A549 (cell line): ENCODE results near the gene COQ4. TPM values are rescaled to one million over a fixed set of nuclear protein-coding genes. Genes with fewer than 3 reads are reported as not detected.

Experiments used
- ATAC-seq, 2 experiments: fragments of 200-7000 bp in 1 of 2; fragments of >200 bp in 1 of 2; cut with Nextera tagmentation in 1 of 2; cut with Tn5 transposase in 1 of 2; 3 replicates each; pipeline versions ENCODE4 v1.8.0 to v1.9.1; 2018 to 2020; ENCODE audit warnings: mild to moderate bottlenecking in 1 of 2, moderate library complexity in 1 of 2
- CTCF ChIA-PET: fragments of 300-600 bp; sonication (Branson Sonifier 250); formaldehyde crosslinking; extraction: SDS; loops from one replicate; lab custom pipeline; 2021; ENCODE audit warnings: antibody characterized with exemption, inconsistent platforms; lab: Yijun Ruan, JAX
- POLR2A ChIA-PET: fragments of 350-600 bp; formaldehyde crosslinking; extraction: SDS; loops from one replicate; lab custom pipeline; 2021; ENCODE audit warnings: antibody characterized with exemption, inconsistent platforms; lab: Yijun Ruan, JAX
- DNase-seq, 2 experiments: peaks; one replicate each; pipeline versions ENCODE4 v3.0.0 to v3.0.0-alpha.2; 2011 to 2016; ENCODE audit warnings: low read depth in 1 of 2, low spot score in 1 of 2
- FAIRE-seq: peaks from 2 replicates; lab custom pipeline; 2011; peaks lifted over from hg19 to GRCh38; lab: Jason Lieb, UNC
- H3K27ac ChIP-seq, 2 experiments: fragments of >200 bp; sonication (Bioruptor Twin); formaldehyde crosslinking; 3 replicates each; pipeline ENCODE4 v1.5.1; 2016 to 2017
- H3K4me1 ChIP-seq: fragments of >200 bp; sonication (Bioruptor Twin); formaldehyde crosslinking; 3 replicates; pipeline ENCODE4 v1.6.1; 2016
- H3K4me2 ChIP-seq: fragments of >200 bp; sonication (Bioruptor Twin); formaldehyde crosslinking; 3 replicates; pipeline ENCODE4 v1.6.1; 2016
- H3K4me3 ChIP-seq: fragments of >200 bp; sonication (Bioruptor Twin); formaldehyde crosslinking; 3 replicates; pipeline ENCODE4 v1.5.1; 2016
- H3K9me3 ChIP-seq: fragments of >200 bp; sonication (Bioruptor Twin); formaldehyde crosslinking; 3 replicates; pipeline ENCODE4 v1.6.1; 2016
- CBX2 ChIP-seq: fragments of 200-600 bp; sonication (generic); IDR thresholded peaks from 2 replicates; pipeline ENCODE4 v1.6.1; 2016; ENCODE audit warnings: low read depth, mild to moderate bottlenecking, borderline replicate concordance
- CEBPB ChIP-seq, 2 experiments: fragments of >200 bp in 1 of 2; sonication (Bioruptor Twin) in 1 of 2; formaldehyde crosslinking in 1 of 2; IDR thresholded peaks; 2 replicates each; pipeline ENCODE4 v1.6.1; 2012 to 2016
- EP300 ChIP-seq, 2 experiments: fragments of >200 bp; sonication (Bioruptor Twin); formaldehyde crosslinking; IDR thresholded peaks; 2 replicates in 1 of 2; 3 replicates in 1 of 2; pipeline ENCODE4 v1.6.1; 2016 to 2017
- ESRRA ChIP-seq: fragments of 150-350 bp; IDR thresholded peaks from 2 replicates; pipeline ENCODE4 v1.6.1; 2014; ENCODE audit warnings: mild to moderate bottlenecking, low read length, borderline replicate concordance
- FOSL2 ChIP-seq, 2 experiments: fragments of 450-650 bp in 1 of 2; fragments of >200 bp in 1 of 2; sonication (Bioruptor Twin) in 1 of 2; formaldehyde crosslinking; IDR thresholded peaks; 2 replicates each; pipeline versions ENCODE4 v1.5.0 to v1.6.1; 2016 to 2020; ENCODE audit warnings: mild to moderate bottlenecking in 1 of 2, moderate library complexity in 1 of 2
- FOXS1 ChIP-seq: fragments of 250-450 bp; sonication (Bioruptor Pico); IDR thresholded peaks from 2 replicates; pipeline ENCODE4 v1.5.0; 2020; ENCODE audit warnings: mild to moderate bottlenecking, moderate library complexity
- GATA3 ChIP-seq: IDR thresholded peaks from 2 replicates; pipeline ENCODE4 v1.6.1; 2012; ENCODE audit warnings: borderline replicate concordance
- HDAC2 ChIP-seq: fragments of 200-600 bp; sonication (generic); IDR thresholded peaks from 2 replicates; pipeline ENCODE4 v1.6.1; 2016
- HEYL ChIP-seq: fragments of 250-450 bp; sonication (Bioruptor Pico); IDR thresholded peaks from 2 replicates; pipeline ENCODE4 v1.8.0; 2021; ENCODE audit warnings: mild to moderate bottlenecking, moderate library complexity
- HOXA7 ChIP-seq: fragments of 250-450 bp; sonication (Bioruptor Pico); IDR thresholded peaks from 2 replicates; pipeline ENCODE4 v1.5.0; 2020; ENCODE audit warnings: mild to moderate bottlenecking, moderate library complexity
- HOXB13 ChIP-seq: fragments of 250-450 bp; sonication (Bioruptor Pico); IDR thresholded peaks from 2 replicates; pipeline ENCODE4 v1.5.0; 2020; ENCODE audit warnings: low read depth, mild to moderate bottlenecking, moderate library complexity
- JUNB ChIP-seq: fragments of >200 bp; sonication (Bioruptor Twin); formaldehyde crosslinking; IDR thresholded peaks from 2 replicates; pipeline ENCODE4 v1.6.1; 2016
- KDM5A ChIP-seq: fragments of 200-600 bp; sonication (generic); IDR thresholded peaks from 2 replicates; pipeline ENCODE4 v1.6.1; 2016; ENCODE audit warnings: antibody characterized with exemption, mild to moderate bottlenecking
- MAFK ChIP-seq: fragments of 450-650 bp; IDR thresholded peaks from 2 replicates; pipeline ENCODE4 v1.6.1; 2014; ENCODE audit not compliant: partially characterized antibody
- NR3C1 ChIP-seq: fragments of >200 bp; sonication (Bioruptor Twin); formaldehyde crosslinking; IDR thresholded peaks from 3 replicates; pipeline ENCODE4 v1.6.1; 2017
- POLR2A ChIP-seq: IDR thresholded peaks from 2 replicates; pipeline ENCODE4 v1.6.1; 2012; ENCODE audit warnings: mild to moderate bottlenecking, low read length
- POLR2AphosphoS2 ChIP-seq: conservative IDR thresholded peaks from 2 replicates; pipeline ENCODE4 v1.6.1; 2012; ENCODE audit warnings: low read length, improper control_type of control experiment, inconsistent platforms
- RARB ChIP-seq: fragments of 250-450 bp; sonication (Bioruptor Pico); IDR thresholded peaks from 2 replicates; pipeline ENCODE4 v1.8.0; 2021; ENCODE audit warnings: mild to moderate bottlenecking, moderate library complexity
- SMC3 ChIP-seq: fragments of >200 bp; sonication (Bioruptor Twin); formaldehyde crosslinking; IDR thresholded peaks from 3 replicates; pipeline ENCODE4 v1.6.1; 2018; ENCODE audit warnings: inconsistent platforms
- ZFP36 ChIP-seq: fragments of 450-650 bp; IDR thresholded peaks from 2 replicates; pipeline ENCODE4 v1.6.1; 2014; ENCODE audit warnings: borderline replicate concordance; ENCODE audit not compliant: partially characterized antibody
- ZNF302 ChIP-seq: fragments of 250-450 bp; sonication (Bioruptor Pico); IDR thresholded peaks from 2 replicates; pipeline ENCODE4 v1.9.0; 2021; ENCODE audit warnings: inconsistent platforms, mild to moderate bottlenecking, moderate library complexity
- ZSCAN20 ChIP-seq: fragments of 250-450 bp; sonication (Bioruptor Pico); IDR thresholded peaks from 2 replicates; pipeline ENCODE4 v1.8.0; 2022; ENCODE audit warnings: mild to moderate bottlenecking, moderate library complexity
- WGBS: methylation state at CpG from one replicate; pipeline ENCODE4 v1.1.6; 2017; ENCODE audit errors: missing lambda C conversion rate; 5-methylcytosine and 5-hydroxymethylcytosine counted together
- polyA plus RNA-seq, 4 experiments: library from polyadenylated mRNA; depleted of rRNA in 3 of 4; stranded (reverse); fragments of >200 nt; fragmentation: RNase III in 1 of 4; extraction: RNeasy Plus Mini Kit Qiagen cat#74134 plus additional on column Dnase treatment in 1 of 4; gene quantifications; 2 replicates in 3 of 4; 3 replicates in 1 of 4; pipeline ENCODE4 v1.2.3, GENCODE V29; 2011 to 2017
- TF ChIP-seq, protein P1 (sequence below): fragments of 250-450 bp; sonication (Bioruptor Pico); IDR thresholded peaks from 2 replicates; pipeline ENCODE4 v1.5.0; 2021; ENCODE audit warnings: mild to moderate bottlenecking, moderate library complexity, borderline replicate concordance
- TF ChIP-seq, protein P2 (sequence below): fragments of >200 bp; sonication (Bioruptor Twin); formaldehyde crosslinking; IDR thresholded peaks from 3 replicates; pipeline ENCODE4 v1.5.1; 2016
- TF ChIP-seq, protein P3 (sequence below): fragments of 450-650 bp; IDR thresholded peaks from 2 replicates; pipeline ENCODE4 v1.6.1; 2014; ENCODE audit warnings: antibody characterized with exemption
- TF ChIP-seq, protein P4 (sequence below): fragments of >200 bp; sonication (Bioruptor Twin); formaldehyde crosslinking; IDR thresholded peaks from 2 replicates; pipeline ENCODE4 v1.6.1; 2016
- TF ChIP-seq, protein P5 (sequence below): IDR thresholded peaks from 2 replicates; pipeline ENCODE4 v1.6.1; 2012; ENCODE audit warnings: low read depth, borderline replicate concordance
- TF ChIP-seq, protein P6 (sequence below): fragments of >200 bp; sonication (Bioruptor Twin); formaldehyde crosslinking; IDR thresholded peaks from 3 replicates; pipeline ENCODE4 v1.6.1; 2016
- TF ChIP-seq, protein P7 (sequence below): fragments of 150-350 bp; IDR thresholded peaks from 2 replicates; pipeline ENCODE4 v1.6.1; 2014; ENCODE audit warnings: low read depth, mild to moderate bottlenecking, low read length
- TF ChIP-seq, protein P8 (sequence below): IDR thresholded peaks from 2 replicates; pipeline ENCODE4 v1.6.1; 2012

Gene COQ4
- polyA plus RNA-seq, 2 of the 4 experiments (the other 2 are of a cell fraction): 32.5 to 41.3 TPM

DNA sequence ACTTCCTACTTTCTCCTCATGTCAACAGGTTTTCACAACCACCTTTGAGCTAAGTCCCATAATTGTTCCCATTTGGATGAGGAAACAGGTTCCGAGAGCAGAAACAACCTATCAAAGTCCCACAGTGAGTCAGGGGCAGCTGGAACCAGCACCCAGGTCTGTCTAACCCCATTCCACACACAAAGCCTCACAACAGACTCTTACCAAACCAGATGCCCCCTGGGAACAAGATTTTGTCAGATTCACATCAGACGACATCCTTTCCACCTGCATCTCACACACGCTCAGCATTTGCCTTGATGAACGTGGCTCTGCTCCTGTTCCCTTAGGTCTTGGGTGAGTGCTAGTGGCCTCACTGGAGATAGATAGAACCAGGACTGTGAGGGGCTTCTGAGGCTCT, 29.5 kb upstream of the COQ4 start:
- no peak overlapping the region for H3K4me3 ChIP-seq
- 87% methylated on average over 4 of the region's 4 CpGs for WGBS
- ChIA-PET POLR2A (no interaction called here), CTCF (interaction anchor here (0.7 to 17.8 kb wide), 5 partner anchors 41 to 120 kb away, joined by 3 to 206 read pairs (median 40); no protein-coding TSS in a partner anchor)
- no peak for ATAC-seq
- H3K9me3 ChIP-seq: no peaks in the 10 kb centered on the region
- peaks cover 17% of the 10 kb centered on the region for H3K4me1 ChIP-seq
- no peak overlapping the region for H3K4me2 ChIP-seq
- no peak for FAIRE-seq
- TF ChIP-seq MAFK (no peak), HDAC2 (no peak), HEYL (CRISPR knock-in tag) (no peak), CEBPB (IDR thresholded peaks at IDR 0.05) (no peak), NR3C1 (no peak), ZNF302 (CRISPR knock-in tag) (no peak), HOXB13 (CRISPR knock-in tag) (no peak), HOXA7 (CRISPR knock-in tag) (no peak), RARB (no peak), JUNB (no peak), POLR2AphosphoS2 (no peak), GATA3 (no peak), SMC3 (no peak), FOXS1 (CRISPR knock-in tag) (no peak)
- TF ChIP-seq, protein P1, sequence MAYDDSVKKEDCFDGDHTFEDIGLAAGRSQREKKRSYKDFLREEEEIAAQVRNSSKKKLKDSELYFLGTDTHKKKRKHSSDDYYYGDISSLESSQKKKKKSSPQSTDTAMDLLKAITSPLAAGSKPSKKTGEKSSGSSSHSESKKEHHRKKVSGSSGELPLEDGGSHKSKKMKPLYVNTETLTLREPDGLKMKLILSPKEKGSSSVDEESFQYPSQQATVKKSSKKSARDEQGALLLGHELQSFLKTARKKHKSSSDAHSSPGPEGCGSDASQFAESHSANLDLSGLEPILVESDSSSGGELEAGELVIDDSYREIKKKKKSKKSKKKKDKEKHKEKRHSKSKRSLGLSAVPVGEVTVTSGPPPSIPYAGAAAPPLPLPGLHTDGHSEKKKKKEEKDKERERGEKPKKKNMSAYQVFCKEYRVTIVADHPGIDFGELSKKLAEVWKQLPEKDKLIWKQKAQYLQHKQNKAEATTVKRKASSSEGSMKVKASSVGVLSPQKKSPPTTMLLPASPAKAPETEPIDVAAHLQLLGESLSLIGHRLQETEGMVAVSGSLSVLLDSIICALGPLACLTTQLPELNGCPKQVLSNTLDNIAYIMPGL (CRISPR knock-in tag): no peak
- TF ChIP-seq, protein P2, sequence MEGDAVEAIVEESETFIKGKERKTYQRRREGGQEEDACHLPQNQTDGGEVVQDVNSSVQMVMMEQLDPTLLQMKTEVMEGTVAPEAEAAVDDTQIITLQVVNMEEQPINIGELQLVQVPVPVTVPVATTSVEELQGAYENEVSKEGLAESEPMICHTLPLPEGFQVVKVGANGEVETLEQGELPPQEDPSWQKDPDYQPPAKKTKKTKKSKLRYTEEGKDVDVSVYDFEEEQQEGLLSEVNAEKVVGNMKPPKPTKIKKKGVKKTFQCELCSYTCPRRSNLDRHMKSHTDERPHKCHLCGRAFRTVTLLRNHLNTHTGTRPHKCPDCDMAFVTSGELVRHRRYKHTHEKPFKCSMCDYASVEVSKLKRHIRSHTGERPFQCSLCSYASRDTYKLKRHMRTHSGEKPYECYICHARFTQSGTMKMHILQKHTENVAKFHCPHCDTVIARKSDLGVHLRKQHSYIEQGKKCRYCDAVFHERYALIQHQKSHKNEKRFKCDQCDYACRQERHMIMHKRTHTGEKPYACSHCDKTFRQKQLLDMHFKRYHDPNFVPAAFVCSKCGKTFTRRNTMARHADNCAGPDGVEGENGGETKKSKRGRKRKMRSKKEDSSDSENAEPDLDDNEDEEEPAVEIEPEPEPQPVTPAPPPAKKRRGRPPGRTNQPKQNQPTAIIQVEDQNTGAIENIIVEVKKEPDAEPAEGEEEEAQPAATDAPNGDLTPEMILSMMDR: no peak
- TF ChIP-seq, protein P3, sequence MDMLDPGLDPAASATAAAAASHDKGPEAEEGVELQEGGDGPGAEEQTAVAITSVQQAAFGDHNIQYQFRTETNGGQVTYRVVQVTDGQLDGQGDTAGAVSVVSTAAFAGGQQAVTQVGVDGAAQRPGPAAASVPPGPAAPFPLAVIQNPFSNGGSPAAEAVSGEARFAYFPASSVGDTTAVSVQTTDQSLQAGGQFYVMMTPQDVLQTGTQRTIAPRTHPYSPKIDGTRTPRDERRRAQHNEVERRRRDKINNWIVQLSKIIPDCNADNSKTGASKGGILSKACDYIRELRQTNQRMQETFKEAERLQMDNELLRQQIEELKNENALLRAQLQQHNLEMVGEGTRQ: no peak
- TF ChIP-seq, protein P4, sequence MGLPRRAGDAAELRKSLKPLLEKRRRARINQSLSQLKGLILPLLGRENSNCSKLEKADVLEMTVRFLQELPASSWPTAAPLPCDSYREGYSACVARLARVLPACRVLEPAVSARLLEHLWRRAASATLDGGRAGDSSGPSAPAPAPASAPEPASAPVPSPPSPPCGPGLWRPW: no peak
- TF ChIP-seq, protein P5, sequence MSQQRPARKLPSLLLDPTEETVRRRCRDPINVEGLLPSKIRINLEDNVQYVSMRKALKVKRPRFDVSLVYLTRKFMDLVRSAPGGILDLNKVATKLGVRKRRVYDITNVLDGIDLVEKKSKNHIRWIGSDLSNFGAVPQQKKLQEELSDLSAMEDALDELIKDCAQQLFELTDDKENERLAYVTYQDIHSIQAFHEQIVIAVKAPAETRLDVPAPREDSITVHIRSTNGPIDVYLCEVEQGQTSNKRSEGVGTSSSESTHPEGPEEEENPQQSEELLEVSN: no peak
- no peak overlapping the region for H3K27ac ChIP-seq
- no peak for DNase-seq

DNA sequence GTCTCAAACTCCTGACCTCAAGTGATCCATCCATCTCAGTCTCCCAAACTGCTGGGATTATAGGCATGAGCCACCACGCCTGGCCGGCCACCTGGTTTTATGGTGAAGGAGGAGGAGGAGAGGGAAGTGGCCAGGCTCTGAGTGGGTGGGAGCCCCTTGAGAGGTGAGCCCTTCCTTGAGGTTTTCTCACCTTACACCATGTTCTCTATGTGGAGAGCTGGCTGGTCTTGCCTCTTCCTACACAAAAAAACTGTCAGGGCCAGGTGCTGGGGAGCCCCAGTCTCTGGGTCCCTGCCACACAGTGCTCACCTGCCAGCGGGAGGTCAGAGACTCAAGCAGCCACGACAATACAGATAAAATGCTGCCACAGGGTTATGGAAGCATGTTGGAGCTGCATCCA, 28.5 kb upstream of the COQ4 start:
- POLR2A ChIA-PET: interaction anchor here (1.2 kb wide), 1 partner anchor 18 kb away, joined by 3 read pairs; the partner anchor contains the start of genes GOLGA2 and SWI5
- WGBS: 84% methylated on average over 4 of the region's 4 CpGs
- DNase-seq (no peak), ATAC-seq (no peak), FAIRE-seq (no peak)
- no peak overlapping the region for H3K4me3 ChIP-seq
- H3K9me3 ChIP-seq: no peaks in the 10 kb centered on the region
- CTCF ChIA-PET: interaction anchor here (0.7 to 17.8 kb wide), 15 partner anchors 7 to 600 kb away, joined by 3 to 206 read pairs (median 16); partner anchors contain the start of genes CERCAM and COQ4
- H3K4me2 ChIP-seq: no peak overlapping the region
- TF ChIP-seq, protein P6, sequence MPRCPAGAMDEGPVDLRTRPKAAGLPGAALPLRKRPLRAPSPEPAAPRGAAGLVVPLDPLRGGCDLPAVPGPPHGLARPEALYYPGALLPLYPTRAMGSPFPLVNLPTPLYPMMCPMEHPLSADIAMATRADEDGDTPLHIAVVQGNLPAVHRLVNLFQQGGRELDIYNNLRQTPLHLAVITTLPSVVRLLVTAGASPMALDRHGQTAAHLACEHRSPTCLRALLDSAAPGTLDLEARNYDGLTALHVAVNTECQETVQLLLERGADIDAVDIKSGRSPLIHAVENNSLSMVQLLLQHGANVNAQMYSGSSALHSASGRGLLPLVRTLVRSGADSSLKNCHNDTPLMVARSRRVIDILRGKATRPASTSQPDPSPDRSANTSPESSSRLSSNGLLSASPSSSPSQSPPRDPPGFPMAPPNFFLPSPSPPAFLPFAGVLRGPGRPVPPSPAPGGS: no peak
- TF ChIP-seq, protein P4: no peak
- TF ChIP-seq KDM5A (no peak), CBX2 (no peak), FOSL2 (IDR thresholded peaks at IDR 0.05) (no peak), FOSL2 (CRISPR knock-in tag; IDR thresholded peaks at IDR 0.05) (no peak), RARB (no peak), CEBPB (IDR thresholded peaks at IDR 0.05) (no peak), EP300 (IDR thresholded peaks at IDR 0.05) (no peak), POLR2A (no peak), ESRRA (no peak), MAFK (no peak), JUNB (no peak), ZFP36 (no peak), ZSCAN20 (CRISPR knock-in tag) (no peak)
- TF ChIP-seq, protein P7, sequence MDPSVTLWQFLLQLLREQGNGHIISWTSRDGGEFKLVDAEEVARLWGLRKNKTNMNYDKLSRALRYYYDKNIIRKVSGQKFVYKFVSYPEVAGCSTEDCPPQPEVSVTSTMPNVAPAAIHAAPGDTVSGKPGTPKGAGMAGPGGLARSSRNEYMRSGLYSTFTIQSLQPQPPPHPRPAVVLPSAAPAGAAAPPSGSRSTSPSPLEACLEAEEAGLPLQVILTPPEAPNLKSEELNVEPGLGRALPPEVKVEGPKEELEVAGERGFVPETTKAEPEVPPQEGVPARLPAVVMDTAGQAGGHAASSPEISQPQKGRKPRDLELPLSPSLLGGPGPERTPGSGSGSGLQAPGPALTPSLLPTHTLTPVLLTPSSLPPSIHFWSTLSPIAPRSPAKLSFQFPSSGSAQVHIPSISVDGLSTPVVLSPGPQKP: no peak
- TF ChIP-seq, protein P8, sequence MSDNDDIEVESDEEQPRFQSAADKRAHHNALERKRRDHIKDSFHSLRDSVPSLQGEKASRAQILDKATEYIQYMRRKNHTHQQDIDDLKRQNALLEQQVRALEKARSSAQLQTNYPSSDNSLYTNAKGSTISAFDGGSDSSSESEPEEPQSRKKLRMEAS: no peak
- TF ChIP-seq, all 56 proteins: peak for 0
- Histone ChIP-seq H3K4me1 (peaks cover 17% of the 10 kb centered on the region), H3K27ac (no peak overlapping the region)
